Caco-2 (cell line): Measurements from ENCODE around the gene MACROD2. TPM values are rescaled to one million over a fixed set of nuclear protein-coding genes. Genes with fewer than 3 reads are reported as not detected.

ENCODE experiments used
- BruUV-seq: library from RNA; stranded (reverse); fragments of 400-500 nt; replicated peaks from 2 replicates; lab custom pipeline; 2021; lab: Mats Ljungman, UMichigan
- CTCF ChIA-PET: fragments of 300-600 bp; sonication (Branson Sonifier 250); formaldehyde crosslinking; loops from one replicate; lab custom pipeline; 2022; ENCODE audit warnings: antibody characterized with exemption; lab: Charles Lee
- POLR2A ChIA-PET: fragments of 300-600 bp; sonication (Branson Sonifier 250); formaldehyde crosslinking; loops from one replicate; lab custom pipeline; 2022; ENCODE audit warnings: antibody characterized with exemption; lab: Charles Lee
- DNase-seq, 2 experiments: peaks; one replicate each; pipeline versions ENCODE4 v3.0.0 to v3.0.0-alpha.2; 2020 to 2022
- H3K27me3 ChIP-seq: replicated peaks from 2 replicates; pipeline ENCODE4 v1.6.0; 2011; ENCODE audit warnings: low read length; ENCODE audit not compliant: control insufficient read depth, insufficient read depth
- H3K36me3 ChIP-seq: 2 replicates; pipeline ENCODE4 v1.5.1; 2011; ENCODE audit warnings: low read length; ENCODE audit not compliant: control insufficient read depth, insufficient read depth
- H3K4me1 ChIP-seq: fragments of 250-450 bp; sonication (Bioruptor Pico); 2 replicates; pipeline ENCODE4 v1.5.1; 2020; ENCODE audit warnings: mild to moderate bottlenecking
- H3K4me3 ChIP-seq: 2 replicates; pipeline ENCODE4 v1.5.1; 2011; ENCODE audit warnings: low read depth, mild to moderate bottlenecking, control low read depth, low read length
- H3K9me3 ChIP-seq: fragments of 250-450 bp; sonication (Bioruptor Pico); 2 replicates; pipeline ENCODE4 v1.5.1; 2020; ENCODE audit warnings: mild to moderate bottlenecking, moderate library complexity
- H3K27ac Mint-ChIP-seq: one replicate; pipeline ENCODE4 v1.8.0; 2022; ENCODE audit warnings: mixed read lengths; ENCODE audit not compliant: unreplicated experiment
- H3K27me3 Mint-ChIP-seq: one replicate; pipeline ENCODE4 v1.8.0; 2022; ENCODE audit warnings: mixed read lengths; ENCODE audit not compliant: insufficient read depth, unreplicated experiment
- H3K36me3 Mint-ChIP-seq: one replicate; pipeline ENCODE4 v1.8.0; 2022; ENCODE audit warnings: mild to moderate bottlenecking, mixed read lengths; ENCODE audit not compliant: insufficient read depth, unreplicated experiment
- H3K4me1 Mint-ChIP-seq: one replicate; pipeline ENCODE4 v1.8.0; 2022; ENCODE audit warnings: low read depth, mixed read lengths; ENCODE audit not compliant: unreplicated experiment
- H3K4me3 Mint-ChIP-seq: one replicate; pipeline ENCODE4 v1.8.0; 2022; ENCODE audit warnings: mild to moderate bottlenecking, moderate library complexity, mixed read lengths; ENCODE audit not compliant: unreplicated experiment
- H3K9me3 Mint-ChIP-seq: one replicate; pipeline ENCODE4 v1.8.0; 2022; ENCODE audit warnings: mixed read lengths; ENCODE audit not compliant: unreplicated experiment
- CTCF ChIP-seq, 2 experiments: fragments of 200-600 bp in 1 of 2; IDR thresholded peaks; 1 replicate in 1 of 2; 2 replicates in 1 of 2; pipeline versions ENCODE4 v1.5.1 to v1.8.0; 2011 to 2022; ENCODE audit warnings: antibody characterized with exemption in 1 of 2, control low read depth in 1 of 2, inconsistent platforms in 1 of 2, low read depth in 1 of 2, low read length in 1 of 2, mild to moderate bottlenecking in 1 of 2, moderate library complexity in 1 of 2; ENCODE audit not compliant: insufficient read depth in 1 of 2, severe bottlenecking in 1 of 2, unreplicated experiment in 1 of 2
- intact Hi-C: fragments of 100-400 bp; cut with micrococcal nuclease; formaldehyde crosslinking; loops from one replicate; pipeline ENCODE4 v1.10.0; 2022; ENCODE audit not compliant: unreplicated experiment
- total RNA-seq: library from RNA; stranded (reverse); gene quantifications from 2 replicates; pipeline ENCODE4 v1.2.3, GENCODE V29; 2022

MACROD2 gene
- total RNA-seq, 1 experiment from 2014 or later: 6.4 TPM

DNA sequence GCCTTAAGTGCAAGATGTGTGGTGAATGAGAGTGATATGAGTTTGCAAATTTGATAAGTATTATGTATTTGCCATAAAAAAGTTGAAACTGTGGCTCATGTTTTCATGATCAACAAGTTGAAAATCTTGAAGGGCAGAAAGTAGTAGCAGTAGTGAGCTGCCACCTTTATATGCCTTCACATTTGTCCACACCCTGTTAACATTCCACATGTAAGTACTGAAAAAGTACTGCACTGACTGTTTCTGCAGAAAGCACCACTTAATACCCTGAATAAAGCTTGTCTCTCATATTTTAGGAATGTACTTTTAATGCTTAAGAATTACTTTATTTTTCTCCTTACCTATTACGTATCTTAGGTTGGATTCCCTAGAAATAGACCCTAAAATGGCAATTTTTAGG lies 296.2 kb downstream of the MACROD2 start:
- no peak for TF ChIP-seq CTCF (IDR thresholded peaks at IDR 0.05; ENCODE audit: insufficient read depth in 1 of 2, low read depth in 1 of 2, low read length in 1 of 2, severe bottlenecking in 1 of 2, unreplicated experiment in 1 of 2)
- no peak for DNase-seq
- CTCF ChIA-PET: no interaction called here
- Histone ChIP-seq H3K4me3 (no peak overlapping the region), H3K36me3 (no peaks in the 10 kb centered on the region), H3K9me3 (no peaks in the 10 kb centered on the region), H3K4me1 (no peaks in the 10 kb centered on the region), H3K27me3 (no peaks in the 10 kb centered on the region)
- no TSS peak for BruUV-seq
- POLR2A ChIA-PET: no interaction called here
- Mint-ChIP-seq H3K27me3 (peaks cover 3% of the 10 kb centered on the region), H3K4me3 (no peak overlapping the region), H3K4me1 (no peaks in the 10 kb centered on the region), H3K9me3 (no peaks in the 10 kb centered on the region), H3K36me3 (no peaks in the 10 kb centered on the region), H3K27ac (no peak overlapping the region)
- intact Hi-C loops: no loop called here

- intact Hi-C loops: no loop called here
- Mint-ChIP-seq H3K36me3 (no peaks in the 10 kb centered on the region), H3K4me1 (no peaks in the 10 kb centered on the region), H3K4me3 (no peak overlapping the region), H3K27ac (no peak overlapping the region), H3K9me3 (no peaks in the 10 kb centered on the region), H3K27me3 (peaks cover 3% of the 10 kb centered on the region)
- ChIA-PET POLR2A (no interaction called here), CTCF (no interaction called here)
- TF ChIP-seq CTCF (IDR thresholded peaks at IDR 0.05; ENCODE audit: insufficient read depth in 1 of 2, low read depth in 1 of 2, low read length in 1 of 2, severe bottlenecking in 1 of 2, unreplicated experiment in 1 of 2): no peak
- H3K27me3 ChIP-seq: no peaks in the 10 kb centered on the region; the same call in 1 of the 2 replicates
- no TSS peak for BruUV-seq
- no peak overlapping the region for H3K4me3 ChIP-seq
- H3K4me1 ChIP-seq: no peaks in the 10 kb centered on the region
- no peaks in the 10 kb centered on the region for H3K36me3 ChIP-seq
- DNase-seq: no peak
- no peaks in the 10 kb centered on the region; the same call in 1 of the 2 replicates for H3K9me3 ChIP-seq
Measured at GRCh38 chr20:14295238-14295637, 299.9 kb downstream of the MACROD2 start.

DNA sequence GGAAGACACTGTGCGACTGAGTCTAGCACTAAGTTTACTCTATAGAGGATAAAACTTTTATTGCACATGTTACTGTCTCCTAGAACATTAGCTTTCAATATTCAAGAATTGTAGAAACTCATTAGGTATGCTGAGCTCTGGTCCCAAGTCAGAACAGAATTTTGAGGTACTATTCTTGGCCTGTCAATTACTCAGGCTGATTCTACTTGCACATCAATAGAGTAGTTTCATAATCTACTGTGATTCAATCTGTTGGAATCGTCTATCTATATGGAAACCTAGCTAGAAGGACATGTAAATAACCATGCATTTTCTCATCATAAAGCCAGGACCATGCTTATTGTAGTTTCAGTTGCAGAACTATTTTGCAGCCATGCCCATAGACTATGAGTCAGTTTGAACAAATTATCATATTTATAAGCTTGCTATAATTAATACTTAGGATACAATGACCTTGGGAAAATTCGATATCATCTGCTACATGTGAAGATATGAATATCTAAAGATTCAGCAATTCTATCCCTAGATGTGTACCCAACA lies 300.5 kb downstream of the MACROD2 start:
- no TSS peak for BruUV-seq
- H3K27me3 Mint-ChIP-seq: peaks cover 3% of the 10 kb centered on the region
- Histone ChIP-seq H3K9me3 (no peaks in the 10 kb centered on the region; the same call in 1 of the 2 replicates), H3K36me3 (no peaks in the 10 kb centered on the region), H3K27me3 (no peaks in the 10 kb centered on the region; the same call in 1 of the 2 replicates), H3K4me3 (no peak overlapping the region), H3K4me1 (no peaks in the 10 kb centered on the region)
- no peak overlapping the region for H3K27ac Mint-ChIP-seq
- DNase-seq: no peak
- H3K4me1 Mint-ChIP-seq: no peaks in the 10 kb centered on the region
- H3K36me3 Mint-ChIP-seq: no peaks in the 10 kb centered on the region
- intact Hi-C loops: no loop called here
- TF ChIP-seq CTCF (IDR thresholded peaks at IDR 0.05; ENCODE audit: insufficient read depth in 1 of 2, low read depth in 1 of 2, low read length in 1 of 2, severe bottlenecking in 1 of 2, unreplicated experiment in 1 of 2): no peak
- ChIA-PET CTCF (no interaction called here), POLR2A (no interaction called here)
- no peaks in the 10 kb centered on the region for H3K9me3 Mint-ChIP-seq
- H3K4me3 Mint-ChIP-seq: no peak overlapping the region
